Measurements from ENCODE around the gene NSG2. TPM values are rescaled to one million over a fixed set of nuclear protein-coding genes. Genes with fewer than 3 reads are reported as not detected.

NSG2 gene
- total RNA-seq, result not detected in 2 replicates

DNA sequence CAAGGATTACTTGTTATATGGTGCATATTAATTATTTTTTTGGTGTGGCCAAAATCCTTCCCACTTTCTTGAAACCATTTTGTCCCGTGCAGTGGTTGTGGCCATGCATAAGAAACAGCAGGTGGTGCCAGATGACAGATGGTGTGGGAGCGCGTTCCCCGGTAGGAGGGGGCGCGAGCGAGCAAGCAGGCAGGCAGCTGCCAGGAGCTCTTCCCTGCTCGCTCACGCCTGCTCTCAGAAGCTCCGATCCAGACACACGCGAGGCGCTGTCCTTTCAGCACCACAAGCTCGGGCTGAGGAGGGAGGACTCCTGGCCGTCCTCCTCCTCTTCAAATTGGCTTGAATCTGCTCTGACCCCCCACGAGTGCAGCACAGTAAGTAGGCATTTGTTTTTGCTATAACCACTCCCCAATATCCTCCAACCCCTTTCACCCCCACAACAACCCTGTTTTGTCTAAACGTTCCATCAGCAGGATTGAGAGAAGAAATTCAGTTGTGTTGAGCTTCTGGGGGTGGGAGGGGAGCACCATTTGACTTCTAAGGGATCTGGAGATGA, at the start of gene NSG2:
Gene NSG2, plus strand, starts transcription at position 237 of the 556 bp plus-strand sequence. CDS start 1,050 bp downstream, outside the sequence.
- Histone ChIP-seq H3K27me3 (ENCODE audit: insufficient read depth, low read length) (no peaks in the 10 kb centered on the region), H3K4me2 (ENCODE audit: insufficient read depth, low read length) (no peak within 1 kb of the TSS), H3K9me3 (ENCODE audit: low read depth, low read length) (no peaks in the 10 kb centered on the region), H3K4me1 (ENCODE audit: insufficient read depth, low read length) (no peaks in the 10 kb centered on the region), H2AFZ (ENCODE audit: low read length) (no peak within 1 kb of the TSS), H3K36me3 (ENCODE audit: insufficient read depth, low read length) (no peaks in the 10 kb centered on the region), H3K79me2 (ENCODE audit: insufficient read depth, low read length) (no peaks in the 10 kb centered on the region), H3K4me3 (ENCODE audit: insufficient read depth, low read length) (no peak within 1 kb of the TSS), H3K27ac (ENCODE audit: low read depth, low read length) (no peak within 1 kb of the TSS), H4K20me1 (ENCODE audit: insufficient read depth, low read length) (no peaks in the 10 kb centered on the region)
- TF ChIP-seq CTCF (IDR thresholded peaks at IDR 0.05; ENCODE audit: extremely low read depth, low read depth, low read length), result peak; percentile 68
- DNase-seq (ENCODE audit: insufficient read length, low spot score, missing footprints), result peak; percentile 66

DNA sequence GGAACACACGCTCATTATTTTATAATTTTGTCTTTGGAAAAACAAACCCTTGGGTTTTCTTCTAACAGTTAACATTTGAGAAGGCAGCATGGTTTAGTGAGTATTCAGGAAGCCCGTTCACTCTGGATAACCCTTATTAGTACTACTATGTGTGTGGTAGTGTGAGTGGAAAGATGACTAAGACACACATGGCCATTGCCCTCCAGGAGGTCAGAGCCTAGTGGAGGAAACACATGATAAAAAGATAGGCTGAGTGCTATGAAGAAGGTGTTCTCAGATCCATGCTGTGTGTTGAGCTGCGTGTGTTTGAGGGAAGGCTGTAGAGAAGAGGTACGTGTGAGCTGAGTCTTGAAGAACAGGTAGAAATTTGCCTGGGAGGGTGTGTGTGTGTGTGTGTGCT, 48.2 kb upstream of the NSG2 start:
- Histone ChIP-seq H3K4me1 (ENCODE audit: insufficient read depth, low read length) (no peaks in the 10 kb centered on the region), H3K4me3 (ENCODE audit: insufficient read depth, low read length) (no peak overlapping the region), H3K27me3 (ENCODE audit: insufficient read depth, low read length) (no peaks in the 10 kb centered on the region), H2AFZ (ENCODE audit: low read length) (no peak overlapping the region), H3K9me3 (ENCODE audit: low read depth, low read length) (no peaks in the 10 kb centered on the region), H4K20me1 (ENCODE audit: insufficient read depth, low read length) (no peaks in the 10 kb centered on the region), H3K4me2 (ENCODE audit: insufficient read depth, low read length) (no peak overlapping the region), H3K79me2 (ENCODE audit: insufficient read depth, low read length) (no peaks in the 10 kb centered on the region), H3K36me3 (ENCODE audit: insufficient read depth, low read length) (no peaks in the 10 kb centered on the region), H3K27ac (ENCODE audit: low read depth, low read length) (no peak overlapping the region)
- no peak for TF ChIP-seq CTCF (IDR thresholded peaks at IDR 0.05; ENCODE audit: extremely low read depth, low read depth, low read length)
- no peak for DNase-seq (ENCODE audit: insufficient read length, low spot score, missing footprints)

GRCh38 chr5:173998531-173998930, 47.0 kb upstream of the NSG2 start:
- Histone ChIP-seq H3K9me3 (ENCODE audit: low read depth, low read length) (no peaks in the 10 kb centered on the region), H3K36me3 (ENCODE audit: insufficient read depth, low read length) (no peaks in the 10 kb centered on the region), H3K79me2 (ENCODE audit: insufficient read depth, low read length) (no peaks in the 10 kb centered on the region), H4K20me1 (ENCODE audit: insufficient read depth, low read length) (no peaks in the 10 kb centered on the region), H3K27me3 (ENCODE audit: insufficient read depth, low read length) (no peaks in the 10 kb centered on the region), H3K4me1 (ENCODE audit: insufficient read depth, low read length) (no peaks in the 10 kb centered on the region), H3K4me3 (ENCODE audit: insufficient read depth, low read length) (no peak overlapping the region), H2AFZ (ENCODE audit: low read length) (no peak overlapping the region), H3K27ac (ENCODE audit: low read depth, low read length) (no peak overlapping the region), H3K4me2 (ENCODE audit: insufficient read depth, low read length) (no peak overlapping the region)
- TF ChIP-seq CTCF (IDR thresholded peaks at IDR 0.05; ENCODE audit: extremely low read depth, low read depth, low read length), result no peak
- DNase-seq (ENCODE audit: insufficient read length, low spot score, missing footprints), result no peak

- Histone ChIP-seq H2AFZ (ENCODE audit: low read length) (no peak overlapping the region), H3K79me2 (ENCODE audit: insufficient read depth, low read length) (no peaks in the 10 kb centered on the region), H3K9me3 (ENCODE audit: low read depth, low read length) (no peaks in the 10 kb centered on the region), H3K27me3 (ENCODE audit: insufficient read depth, low read length) (no peaks in the 10 kb centered on the region), H3K4me2 (ENCODE audit: insufficient read depth, low read length) (no peak overlapping the region), H4K20me1 (ENCODE audit: insufficient read depth, low read length) (no peaks in the 10 kb centered on the region), H3K27ac (ENCODE audit: low read depth, low read length) (no peak overlapping the region), H3K4me1 (ENCODE audit: insufficient read depth, low read length) (no peaks in the 10 kb centered on the region), H3K36me3 (ENCODE audit: insufficient read depth, low read length) (no peaks in the 10 kb centered on the region), H3K4me3 (ENCODE audit: insufficient read depth, low read length) (no peak overlapping the region)
- DNase-seq (ENCODE audit: insufficient read length, low spot score, missing footprints), result no peak
- no peak for TF ChIP-seq CTCF (IDR thresholded peaks at IDR 0.05; ENCODE audit: extremely low read depth, low read depth, low read length)
Measured at GRCh38 chr5:174000076-174000475, 45.4 kb upstream of the NSG2 start.

All from osteoblast (primary cell).